ENCODE results near the gene RNF152.
A peak's percentile ranks its signal among the peaks of the same experiment; 100 is the strongest.

The RNF152 gene

DNA sequence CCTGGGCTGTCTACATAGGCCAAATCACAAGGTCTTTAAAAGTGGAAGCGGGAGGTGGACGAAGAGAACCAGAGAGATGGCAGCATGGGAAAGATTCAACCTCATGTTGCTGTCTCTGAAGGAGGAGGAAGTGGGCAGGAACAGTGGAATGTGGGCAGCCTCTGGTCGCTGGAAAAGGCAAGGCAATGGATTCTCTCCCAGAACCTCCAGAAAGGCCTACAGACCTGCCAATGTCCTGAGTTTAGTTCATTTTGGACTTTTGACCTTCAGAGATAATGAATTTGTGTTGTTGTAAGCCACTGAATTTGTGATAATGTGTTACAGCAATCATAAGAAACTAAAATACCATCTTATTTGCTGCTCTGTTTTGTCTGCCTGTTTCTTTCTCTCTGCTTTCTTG, 122.5 kb downstream of the RNF152 start:
- Histone ChIP-seq H3K9me3 (no peaks in the 10 kb centered on the region), H3K27me3 (no peaks in the 10 kb centered on the region), H3K4me1 (peaks cover 0 to 31% (median 6%) of the 10 kb centered on the region in 4 donors), H3K36me3 (no peaks in the 10 kb centered on the region), H3K4me3 (no peak overlapping the region), H3K27ac (peak overlapping the region; percentile 28 to 44)
- intact Hi-C loops (cut with DNase I; ENCODE audit: low total_unique reads), result no loop called here
- no peak for DNase-seq
- TF ChIP-seq, protein P1, sequence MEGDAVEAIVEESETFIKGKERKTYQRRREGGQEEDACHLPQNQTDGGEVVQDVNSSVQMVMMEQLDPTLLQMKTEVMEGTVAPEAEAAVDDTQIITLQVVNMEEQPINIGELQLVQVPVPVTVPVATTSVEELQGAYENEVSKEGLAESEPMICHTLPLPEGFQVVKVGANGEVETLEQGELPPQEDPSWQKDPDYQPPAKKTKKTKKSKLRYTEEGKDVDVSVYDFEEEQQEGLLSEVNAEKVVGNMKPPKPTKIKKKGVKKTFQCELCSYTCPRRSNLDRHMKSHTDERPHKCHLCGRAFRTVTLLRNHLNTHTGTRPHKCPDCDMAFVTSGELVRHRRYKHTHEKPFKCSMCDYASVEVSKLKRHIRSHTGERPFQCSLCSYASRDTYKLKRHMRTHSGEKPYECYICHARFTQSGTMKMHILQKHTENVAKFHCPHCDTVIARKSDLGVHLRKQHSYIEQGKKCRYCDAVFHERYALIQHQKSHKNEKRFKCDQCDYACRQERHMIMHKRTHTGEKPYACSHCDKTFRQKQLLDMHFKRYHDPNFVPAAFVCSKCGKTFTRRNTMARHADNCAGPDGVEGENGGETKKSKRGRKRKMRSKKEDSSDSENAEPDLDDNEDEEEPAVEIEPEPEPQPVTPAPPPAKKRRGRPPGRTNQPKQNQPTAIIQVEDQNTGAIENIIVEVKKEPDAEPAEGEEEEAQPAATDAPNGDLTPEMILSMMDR (IDR thresholded peaks at IDR 0.05), result no peak

GRCh38 chr18:61766266-61766884, 126.4 kb downstream of the RNF152 start:
- H3K27me3 ChIP-seq, result no peaks in the 10 kb centered on the region
- TF ChIP-seq, protein P1 (IDR thresholded peaks at IDR 0.05), result no peak
- no peak overlapping the region for H3K4me3 ChIP-seq
- no peak for DNase-seq
- no peak overlapping the region for H3K27ac ChIP-seq
- no peaks in the 10 kb centered on the region for H3K9me3 ChIP-seq
- H3K4me1 ChIP-seq, result peaks cover 0 to 34% (median 6%) of the 10 kb centered on the region in 4 donors
- intact Hi-C loops (cut with DNase I; ENCODE audit: low total_unique reads), result no loop called here
- no peaks in the 10 kb centered on the region for H3K36me3 ChIP-seq

DNA sequence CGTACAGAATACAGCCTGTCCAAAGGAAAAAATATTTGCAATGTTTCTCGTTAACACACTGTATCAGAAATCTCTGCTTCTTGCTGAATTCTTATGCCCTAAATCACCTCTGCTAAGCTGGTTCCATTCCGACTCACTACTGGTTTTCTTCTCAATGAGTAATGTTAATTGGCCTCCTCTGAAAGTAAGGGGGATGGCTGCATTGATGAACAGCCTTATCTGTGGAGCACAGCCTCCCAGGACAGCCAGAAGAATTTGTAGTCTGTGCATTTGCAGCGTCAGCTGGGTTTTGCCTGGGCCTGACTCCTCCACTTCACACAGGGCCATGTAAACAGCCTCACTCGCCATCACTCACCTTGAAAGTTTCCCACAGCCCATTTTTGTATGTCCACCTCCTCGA, 127.7 kb downstream of the RNF152 start:
- Histone ChIP-seq H3K27ac (peak overlapping the region; percentile 26 to 43), H3K36me3 (no peaks in the 10 kb centered on the region), H3K27me3 (no peaks in the 10 kb centered on the region), H3K9me3 (no peaks in the 10 kb centered on the region), H3K4me1 (peaks cover 0 to 27% (median 2%) of the 10 kb centered on the region in 4 donors), H3K4me3 (no peak overlapping the region)
- no peak for DNase-seq
- TF ChIP-seq, protein P1 (IDR thresholded peaks at IDR 0.05), result no peak
- intact Hi-C loops (cut with DNase I; ENCODE audit: low total_unique reads), result no loop called here

- intact Hi-C loops (cut with DNase I; ENCODE audit: low total_unique reads), result no loop called here
- Histone ChIP-seq H3K4me3 (no peak overlapping the region), H3K27me3 (no peaks in the 10 kb centered on the region), H3K36me3 (no peaks in the 10 kb centered on the region), H3K27ac (peak overlapping the region; percentile 26 to 43), H3K9me3 (no peaks in the 10 kb centered on the region), H3K4me1 (peaks cover 0 to 22% (median 2%) of the 10 kb centered on the region in 4 donors)
- no peak for DNase-seq
- TF ChIP-seq, protein P1 (IDR thresholded peaks at IDR 0.05), result no peak
These were observed 128.4 kb downstream of the RNF152 start for GRCh38 chr18:61764381-61764780.

- Histone ChIP-seq H3K27ac (no peak overlapping the region), H3K27me3 (no peaks in the 10 kb centered on the region), H3K4me3 (no peak overlapping the region), H3K9me3 (no peaks in the 10 kb centered on the region), H3K36me3 (no peaks in the 10 kb centered on the region), H3K4me1 (peaks cover 0 to 8% (median 0%) of the 10 kb centered on the region in 4 donors)
- TF ChIP-seq, protein P1 (IDR thresholded peaks at IDR 0.05), result no peak
- no peak for DNase-seq
- intact Hi-C loops (cut with DNase I; ENCODE audit: low total_unique reads), result no loop called here
These were observed 130.9 kb downstream of the RNF152 start for GRCh38 chr18:61761875-61762274.

All from tibial artery (tissue), 4 donors.